SK-N-SH treated with all-trans-retinoic acid at 6 μM for 48 hours (cell line): Measurements from ENCODE around the gene MCRIP2.

Source experiments
- ATAC-seq: fragments of 200-7000 bp; cut with Tn5 transposase; 3 replicates; pipeline ENCODE4 v1.9.1; 2020; ENCODE audit warnings: mild to moderate bottlenecking, moderate library complexity
- ARNTL ChIP-seq: fragments of 450-650 bp; formaldehyde crosslinking; IDR thresholded peaks from 2 replicates; pipeline ENCODE4 v1.5.0; 2020; ENCODE audit warnings: low read depth, mild to moderate bottlenecking, moderate library complexity, borderline replicate concordance
- BACH2 ChIP-seq: fragments of 250-450 bp; sonication (Bioruptor Pico); IDR thresholded peaks from 2 replicates; pipeline ENCODE4 v1.9.0; 2021; ENCODE audit warnings: mild to moderate bottlenecking, borderline replicate concordance
- CREB5 ChIP-seq: fragments of 250-450 bp; sonication (Bioruptor Pico); IDR thresholded peaks from 2 replicates; pipeline ENCODE4 v1.5.1; 2020; ENCODE audit warnings: low read depth, mild to moderate bottlenecking, moderate library complexity
- CSDC2 ChIP-seq: fragments of 250-450 bp; sonication (Bioruptor Pico); IDR thresholded peaks from 2 replicates; pipeline ENCODE4 v1.5.0; 2020; ENCODE audit warnings: mild to moderate bottlenecking, moderate library complexity
- ESRRG ChIP-seq: fragments of 250-450 bp; sonication (Bioruptor Pico); IDR thresholded peaks from 2 replicates; pipeline ENCODE4 v1.6.1; 2021; ENCODE audit warnings: mild to moderate bottlenecking
- GLIS3 ChIP-seq: fragments of 250-450 bp; sonication (Bioruptor Pico); IDR thresholded peaks from 2 replicates; pipeline ENCODE4 v1.5.0; 2020; ENCODE audit warnings: mild to moderate bottlenecking, moderate library complexity
- ISL1 ChIP-seq: fragments of 250-450 bp; sonication (Bioruptor Pico); IDR thresholded peaks from 2 replicates; pipeline ENCODE4 v2.1.2; 2022; ENCODE audit warnings: mild to moderate bottlenecking, moderate library complexity
- POU6F1 ChIP-seq: fragments of 250-450 bp; sonication (Bioruptor Pico); IDR thresholded peaks from 2 replicates; pipeline ENCODE4 v1.8.0; 2021; ENCODE audit warnings: low read depth, mild to moderate bottlenecking, moderate library complexity, borderline replicate concordance
- PPARA ChIP-seq: fragments of 250-450 bp; sonication (Bioruptor Pico); IDR thresholded peaks from 2 replicates; pipeline ENCODE4 v1.5.0; 2020; ENCODE audit warnings: mild to moderate bottlenecking, borderline replicate concordance
- RARB ChIP-seq: fragments of 250-450 bp; sonication (Bioruptor Pico); IDR thresholded peaks from 2 replicates; pipeline ENCODE4 v1.8.0; 2021; ENCODE audit warnings: mild to moderate bottlenecking, moderate library complexity
- SNAI2 ChIP-seq: fragments of 250-450 bp; sonication (Bioruptor Pico); IDR thresholded peaks from 2 replicates; pipeline ENCODE4 v1.5.0; 2020; ENCODE audit warnings: mild to moderate bottlenecking, moderate library complexity
- TCF4 ChIP-seq: fragments of 250-450 bp; sonication (Bioruptor Pico); IDR thresholded peaks from 2 replicates; pipeline ENCODE4 v1.8.0; 2021; ENCODE audit warnings: mild to moderate bottlenecking, moderate library complexity, borderline replicate concordance
- TOX ChIP-seq: fragments of 250-450 bp; sonication (Bioruptor Pico); IDR thresholded peaks from 2 replicates; pipeline ENCODE4 v1.8.0; 2021; ENCODE audit warnings: mild to moderate bottlenecking, moderate library complexity, borderline replicate concordance
- ZC3H10 ChIP-seq: fragments of 250-450 bp; sonication (Bioruptor Pico); IDR thresholded peaks from 2 replicates; pipeline ENCODE4 v1.5.1; 2021; ENCODE audit warnings: mild to moderate bottlenecking, moderate library complexity
- ZFP3 ChIP-seq: fragments of 250-450 bp; sonication (Bioruptor Pico); IDR thresholded peaks from 2 replicates; pipeline ENCODE4 v1.5.0; 2020; ENCODE audit warnings: mild to moderate bottlenecking, moderate library complexity
- ZFP30 ChIP-seq: fragments of 450-650 bp; formaldehyde crosslinking; IDR thresholded peaks from 2 replicates; pipeline ENCODE4 v1.5.0; 2022; ENCODE audit warnings: mild to moderate bottlenecking, moderate library complexity
- ZNF70 ChIP-seq: fragments of 450-650 bp; formaldehyde crosslinking; IDR thresholded peaks from 2 replicates; pipeline ENCODE4 v1.5.0; 2020; ENCODE audit warnings: mild to moderate bottlenecking, moderate library complexity
- ZNF8 ChIP-seq: fragments of 450-650 bp; formaldehyde crosslinking; IDR thresholded peaks from 2 replicates; pipeline ENCODE4 v1.5.0; 2020; ENCODE audit warnings: mild to moderate bottlenecking, moderate library complexity
- TF ChIP-seq, protein P1 (sequence below): fragments of 250-450 bp; sonication (Bioruptor Pico); IDR thresholded peaks from 2 replicates; pipeline ENCODE4 v1.5.0; 2020; ENCODE audit warnings: mild to moderate bottlenecking, moderate library complexity
- TF ChIP-seq, protein P2 (sequence below): fragments of 250-450 bp; sonication (Bioruptor Pico); IDR thresholded peaks from 2 replicates; pipeline ENCODE4 v1.8.0; 2020; ENCODE audit warnings: mild to moderate bottlenecking, moderate library complexity, borderline replicate concordance

The MCRIP2 gene

GRCh38 chr16:646679-647172 is 5.1 kb downstream of the MCRIP2 start:
- ATAC-seq = no peak
- TF ChIP-seq TOX = no peak
- TF ChIP-seq RARB = no peak
- no peak for TF ChIP-seq ZC3H10
- TF ChIP-seq CREB5 (CRISPR knock-in tag) = no peak
- no peak for TF ChIP-seq TCF4
- TF ChIP-seq GLIS3 = no peak
- no peak for TF ChIP-seq PPARA (CRISPR knock-in tag)
- TF ChIP-seq, protein P1, sequence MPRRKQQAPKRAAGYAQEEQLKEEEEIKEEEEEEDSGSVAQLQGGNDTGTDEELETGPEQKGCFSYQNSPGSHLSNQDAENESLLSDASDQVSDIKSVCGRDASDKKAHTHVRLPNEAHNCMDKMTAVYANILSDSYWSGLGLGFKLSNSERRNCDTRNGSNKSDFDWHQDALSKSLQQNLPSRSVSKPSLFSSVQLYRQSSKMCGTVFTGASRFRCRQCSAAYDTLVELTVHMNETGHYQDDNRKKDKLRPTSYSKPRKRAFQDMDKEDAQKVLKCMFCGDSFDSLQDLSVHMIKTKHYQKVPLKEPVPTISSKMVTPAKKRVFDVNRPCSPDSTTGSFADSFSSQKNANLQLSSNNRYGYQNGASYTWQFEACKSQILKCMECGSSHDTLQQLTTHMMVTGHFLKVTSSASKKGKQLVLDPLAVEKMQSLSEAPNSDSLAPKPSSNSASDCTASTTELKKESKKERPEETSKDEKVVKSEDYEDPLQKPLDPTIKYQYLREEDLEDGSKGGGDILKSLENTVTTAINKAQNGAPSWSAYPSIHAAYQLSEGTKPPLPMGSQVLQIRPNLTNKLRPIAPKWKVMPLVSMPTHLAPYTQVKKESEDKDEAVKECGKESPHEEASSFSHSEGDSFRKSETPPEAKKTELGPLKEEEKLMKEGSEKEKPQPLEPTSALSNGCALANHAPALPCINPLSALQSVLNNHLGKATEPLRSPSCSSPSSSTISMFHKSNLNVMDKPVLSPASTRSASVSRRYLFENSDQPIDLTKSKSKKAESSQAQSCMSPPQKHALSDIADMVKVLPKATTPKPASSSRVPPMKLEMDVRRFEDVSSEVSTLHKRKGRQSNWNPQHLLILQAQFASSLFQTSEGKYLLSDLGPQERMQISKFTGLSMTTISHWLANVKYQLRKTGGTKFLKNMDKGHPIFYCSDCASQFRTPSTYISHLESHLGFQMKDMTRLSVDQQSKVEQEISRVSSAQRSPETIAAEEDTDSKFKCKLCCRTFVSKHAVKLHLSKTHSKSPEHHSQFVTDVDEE (CRISPR knock-in tag) = no peak
- no peak for TF ChIP-seq BACH2 (CRISPR knock-in tag)
- no peak for TF ChIP-seq CSDC2 (CRISPR knock-in tag)
- no peak for TF ChIP-seq ZNF8 (CRISPR knock-in tag)
- TF ChIP-seq ZFP30 (CRISPR knock-in tag) = no peak
- no peak for TF ChIP-seq ISL1 (CRISPR knock-in tag)
- no peak for TF ChIP-seq ZFP3 (CRISPR knock-in tag)
- no peak for TF ChIP-seq SNAI2 (CRISPR knock-in tag)
- TF ChIP-seq ZNF70 (CRISPR knock-in tag) = no peak

DNA sequence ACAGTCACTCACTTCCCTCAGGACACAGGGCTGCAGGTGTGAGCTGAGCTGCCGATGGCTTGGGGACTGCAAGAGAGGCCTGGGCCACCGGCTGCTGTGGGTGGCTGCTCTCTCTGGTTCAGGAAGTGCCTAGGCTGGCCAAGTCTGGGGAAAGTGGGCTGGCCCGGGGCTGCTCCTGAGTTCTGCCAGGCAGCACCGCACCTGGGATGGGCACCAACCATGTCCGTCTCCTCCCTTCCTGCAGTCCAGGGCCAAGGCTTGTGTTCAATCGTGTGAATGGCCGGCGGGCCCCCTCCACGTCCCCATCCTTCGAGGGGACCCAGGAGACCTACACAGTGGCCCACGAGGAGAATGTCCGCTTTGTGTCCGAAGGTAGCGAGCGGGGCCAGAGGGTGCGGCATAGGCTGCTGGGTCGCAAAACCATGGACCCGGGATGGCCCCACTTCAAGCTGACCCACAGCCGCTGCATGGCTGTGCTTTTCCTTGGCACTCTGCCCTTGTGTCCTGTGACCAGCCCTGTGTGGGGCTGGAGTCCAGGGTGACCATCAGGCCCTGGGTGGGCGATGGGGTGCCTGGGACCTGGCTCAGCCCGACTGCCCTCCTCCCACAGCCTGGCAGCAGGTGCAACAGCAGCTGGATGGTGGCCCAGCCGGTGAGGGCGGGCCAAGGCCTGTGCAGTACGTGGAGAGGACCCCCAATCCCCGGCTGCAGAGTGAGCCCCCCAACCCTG is 5.7 kb downstream of the MCRIP2 start:
- TF ChIP-seq, protein P2, sequence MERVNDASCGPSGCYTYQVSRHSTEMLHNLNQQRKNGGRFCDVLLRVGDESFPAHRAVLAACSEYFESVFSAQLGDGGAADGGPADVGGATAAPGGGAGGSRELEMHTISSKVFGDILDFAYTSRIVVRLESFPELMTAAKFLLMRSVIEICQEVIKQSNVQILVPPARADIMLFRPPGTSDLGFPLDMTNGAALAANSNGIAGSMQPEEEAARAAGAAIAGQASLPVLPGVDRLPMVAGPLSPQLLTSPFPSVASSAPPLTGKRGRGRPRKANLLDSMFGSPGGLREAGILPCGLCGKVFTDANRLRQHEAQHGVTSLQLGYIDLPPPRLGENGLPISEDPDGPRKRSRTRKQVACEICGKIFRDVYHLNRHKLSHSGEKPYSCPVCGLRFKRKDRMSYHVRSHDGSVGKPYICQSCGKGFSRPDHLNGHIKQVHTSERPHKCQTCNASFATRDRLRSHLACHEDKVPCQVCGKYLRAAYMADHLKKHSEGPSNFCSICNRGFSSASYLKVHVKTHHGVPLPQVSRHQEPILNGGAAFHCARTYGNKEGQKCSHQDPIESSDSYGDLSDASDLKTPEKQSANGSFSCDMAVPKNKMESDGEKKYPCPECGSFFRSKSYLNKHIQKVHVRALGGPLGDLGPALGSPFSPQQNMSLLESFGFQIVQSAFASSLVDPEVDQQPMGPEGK (CRISPR knock-in tag) = no peak
- no peak for TF ChIP-seq ZFP30 (CRISPR knock-in tag)
- TF ChIP-seq GLIS3 = no peak
- TF ChIP-seq ZNF70 (CRISPR knock-in tag) = no peak
- TF ChIP-seq, protein P1 (CRISPR knock-in tag) = no peak
- no peak for TF ChIP-seq PPARA (CRISPR knock-in tag)
- no peak for TF ChIP-seq CREB5 (CRISPR knock-in tag)
- no peak for TF ChIP-seq ESRRG
- TF ChIP-seq ZFP3 (CRISPR knock-in tag) = no peak
- TF ChIP-seq ARNTL (CRISPR knock-in tag) = no peak
- TF ChIP-seq POU6F1 (CRISPR knock-in tag) = no peak
- TF ChIP-seq BACH2 (CRISPR knock-in tag) = no peak
- no peak for TF ChIP-seq RARB
- no peak for TF ChIP-seq TCF4
- TF ChIP-seq ISL1 (CRISPR knock-in tag) = no peak
- no peak for TF ChIP-seq TOX
- TF ChIP-seq CSDC2 (CRISPR knock-in tag) = no peak
- no peak for TF ChIP-seq ZNF8 (CRISPR knock-in tag)
- TF ChIP-seq ZC3H10 = no peak

More for the DNA sequence above, 5.7 kb downstream of the MCRIP2 start:
- ATAC-seq = no peak
